Measurements from ENCODE around the gene MYLK4.

MYLK4 gene

DNA sequence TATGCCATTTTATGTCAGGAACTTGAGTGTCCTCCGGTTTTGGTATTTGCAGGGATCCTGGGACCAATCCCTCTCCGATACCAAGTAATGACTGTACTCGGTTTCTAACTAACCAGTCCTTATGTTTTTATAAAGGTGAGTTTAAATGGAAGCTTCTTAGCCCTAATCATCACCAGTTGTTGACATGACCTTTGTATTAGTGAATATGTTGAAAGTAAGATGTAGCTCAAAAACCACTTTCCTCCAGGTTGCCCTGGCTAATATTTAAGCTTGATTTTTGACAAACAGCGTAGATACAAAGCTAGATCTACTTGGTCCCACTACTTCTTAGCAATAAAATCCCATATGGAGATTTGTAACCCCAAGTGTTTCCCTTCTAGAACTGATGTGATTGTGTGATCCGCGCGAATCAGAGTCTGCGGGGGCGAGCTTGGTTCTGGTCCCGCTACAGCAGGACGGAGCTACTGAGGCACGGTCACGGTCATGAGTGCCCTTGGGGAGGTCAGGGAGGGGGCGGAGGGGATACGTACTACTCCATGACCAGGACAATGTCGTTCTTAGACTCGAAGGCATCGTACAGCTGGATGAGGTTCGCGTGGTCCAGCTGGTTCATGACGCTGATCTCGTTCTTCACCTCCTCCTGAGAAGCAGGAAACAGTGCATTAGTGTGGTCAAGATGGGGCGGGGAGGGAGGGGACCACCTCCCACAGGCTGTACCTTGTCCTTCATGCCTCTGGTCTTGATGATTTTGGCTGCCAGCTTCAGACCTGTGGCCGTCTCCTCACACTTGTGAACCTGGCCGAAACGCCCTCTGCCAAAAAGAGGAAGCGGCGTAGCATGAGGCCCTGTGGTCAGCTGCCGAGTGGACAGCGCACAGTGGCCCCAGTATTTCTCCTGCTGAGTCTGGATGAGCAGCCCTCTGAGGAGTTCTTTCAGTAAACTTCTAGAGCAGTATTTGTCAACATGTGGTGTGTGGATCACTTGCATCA lies 65.7 kb downstream of the MYLK4 start:
- no peak for TF ChIP-seq CTCF (IDR thresholded peaks at IDR 0.05; ENCODE audit: unreplicated experiment in 3 of 3)
- H3K27me3 Mint-ChIP-seq (ENCODE audit: low read depth), result no peaks in the 10 kb centered on the region
- H3K36me3 Mint-ChIP-seq (ENCODE audit: low read depth), result peaks cover 16% of the 10 kb centered on the region
- peaks cover 6% of the 10 kb centered on the region for H3K9me3 Mint-ChIP-seq
- peaks cover 18% of the 10 kb centered on the region for H3K4me1 Mint-ChIP-seq
- no peak overlapping the region for H3K4me3 Mint-ChIP-seq
- H3K27ac Mint-ChIP-seq, result no peak overlapping the region

GRCh38 chr6:2684103-2684749 lies 66.5 kb downstream of the MYLK4 start:
- peaks cover 18% of the 10 kb centered on the region for H3K4me1 Mint-ChIP-seq
- H3K36me3 Mint-ChIP-seq (ENCODE audit: low read depth), result peaks cover 16% of the 10 kb centered on the region
- H3K9me3 Mint-ChIP-seq, result peaks cover 6% of the 10 kb centered on the region
- no peak overlapping the region for H3K27ac Mint-ChIP-seq
- TF ChIP-seq CTCF (IDR thresholded peaks at IDR 0.05; ENCODE audit: unreplicated experiment in 3 of 3), result no peak
- H3K27me3 Mint-ChIP-seq (ENCODE audit: low read depth), result no peaks in the 10 kb centered on the region
- H3K4me3 Mint-ChIP-seq, result no peak overlapping the region

- Mint-ChIP-seq H3K36me3 (ENCODE audit: low read depth) (peaks cover 14% of the 10 kb centered on the region), H3K4me3 (no peak overlapping the region)
Observed at GRCh38 chr6:2680264-2680922, 70.3 kb downstream of the MYLK4 start.

GRCh38 chr6:2677080-2677593 lies 73.6 kb downstream of the MYLK4 start:
- peaks cover 16% of the 10 kb centered on the region for H3K4me1 Mint-ChIP-seq

More at GRCh38 chr6:2680264-2680922, 70.3 kb downstream of the MYLK4 start:
- Mint-ChIP-seq H3K4me1 (peaks cover 18% of the 10 kb centered on the region), H3K9me3 (peaks cover 6% of the 10 kb centered on the region), H3K27me3 (ENCODE audit: low read depth) (no peaks in the 10 kb centered on the region), H3K27ac (peak overlapping the region in 2 of 3 experiments; percentile 7 to 38)
- TF ChIP-seq CTCF (IDR thresholded peaks at IDR 0.05; ENCODE audit: unreplicated experiment in 3 of 3), result no peak

DNA sequence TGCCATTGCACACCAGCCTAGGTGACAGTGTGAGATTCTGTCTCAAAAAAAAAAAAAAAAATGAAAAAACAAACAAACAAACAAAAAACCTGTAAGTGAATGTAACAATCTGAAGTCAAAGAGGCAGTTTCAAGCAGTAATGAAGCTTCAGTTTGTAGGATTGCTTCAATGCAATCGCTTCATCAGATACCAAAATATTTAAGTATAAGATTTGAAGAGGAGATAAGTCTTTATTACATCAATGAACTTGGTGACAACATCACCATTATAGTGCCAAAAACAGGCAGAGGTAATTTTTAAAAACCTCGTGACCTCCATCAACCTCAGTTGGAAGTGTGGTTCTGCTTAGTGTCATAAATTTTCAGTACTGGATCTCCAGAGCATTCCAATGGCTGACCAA lies 74.7 kb downstream of the MYLK4 start:
- H3K4me3 Mint-ChIP-seq, result no peak overlapping the region
- no peak for TF ChIP-seq CTCF (IDR thresholded peaks at IDR 0.05; ENCODE audit: unreplicated experiment in 3 of 3)

More at GRCh38 chr6:2677080-2677593, 73.6 kb downstream of the MYLK4 start:
- no peak for TF ChIP-seq CTCF (IDR thresholded peaks at IDR 0.05; ENCODE audit: unreplicated experiment in 3 of 3)
- H3K27ac Mint-ChIP-seq, result no peak overlapping the region
- no peaks in the 10 kb centered on the region for H3K9me3 Mint-ChIP-seq
- no peaks in the 10 kb centered on the region for H3K36me3 Mint-ChIP-seq (ENCODE audit: low read depth)
- no peak overlapping the region for H3K4me3 Mint-ChIP-seq
- H3K27me3 Mint-ChIP-seq (ENCODE audit: low read depth), result no peaks in the 10 kb centered on the region

More for the DNA sequence above, 74.7 kb downstream of the MYLK4 start:
- Mint-ChIP-seq H3K36me3 (ENCODE audit: low read depth) (no peaks in the 10 kb centered on the region), H3K27me3 (ENCODE audit: low read depth) (no peaks in the 10 kb centered on the region), H3K4me1 (peaks cover 9% of the 10 kb centered on the region), H3K9me3 (no peaks in the 10 kb centered on the region), H3K27ac (no peak overlapping the region)
